Transverse colon (tissue), 4 donors: ENCODE results near the gene HLA-DRB1.

Source experiments
- CTCF ChIP-seq, 5 experiments: fragments of 200-600 bp in 3 of 5; fragments of 450-650 bp in 2 of 5; sonication (generic) in 3 of 5; IDR thresholded peaks; 1 replicate in 2 of 5; 2 replicates in 3 of 5; pipeline ENCODE4 v1.5.1; 2016 to 2017; ENCODE audit warnings: antibody characterized with exemption in 5 of 5, inconsistent platforms in 3 of 5, mild to moderate bottlenecking in 2 of 5, moderate library complexity in 1 of 5
- EP300 ChIP-seq: sonication (generic); formaldehyde crosslinking; IDR thresholded peaks from one replicate; pipeline ENCODE4 v1.6.1; 2017; ENCODE audit warnings: antibody characterized with exemption, low read depth
- POLR2A ChIP-seq: fragments of 450-650 bp; IDR thresholded peaks from one replicate; pipeline ENCODE4 v1.6.1; 2016; ENCODE audit warnings: antibody characterized with exemption, mild to moderate bottlenecking, moderate library complexity
- POLR2AphosphoS5 ChIP-seq, 3 donors: sonication (generic); formaldehyde crosslinking; IDR thresholded peaks; one replicate each; pipeline ENCODE4 v1.6.1; 2016; ENCODE audit warnings: antibody characterized with exemption in 3 of 3

- TF ChIP-seq CTCF (IDR thresholded peaks at IDR 0.05) (no peak), POLR2A (no peak), POLR2AphosphoS5 (IDR thresholded peaks at IDR 0.05) (no peak), EP300 (no peak)
Observed at GRCh38 chr6:32597024-32597423, 7.4 kb upstream of the HLA-DRB1 start.
